Measurements from ENCODE around the gene NFATC2.

Gene NFATC2

GRCh38 chr20:51400051-51400926 is 142.2 kb downstream of the NFATC2 start:
- no peaks in the 10 kb centered on the region for H3K27me3 ChIP-seq (ENCODE audit: insufficient read depth, insufficient read length)
- no peak for DNase-seq (ENCODE audit: low read depth, low spot score)
- no peaks in the 10 kb centered on the region for H3K9me3 ChIP-seq (ENCODE audit: insufficient read depth, low read length)
- no peaks in the 10 kb centered on the region for H3K36me3 ChIP-seq (ENCODE audit: insufficient read depth, insufficient read length, low read length)
- H3K9ac ChIP-seq (ENCODE audit: insufficient read length, low read depth): no peak overlapping the region
- H3K4me3 ChIP-seq (ENCODE audit: insufficient read length, low read depth): no peak overlapping the region
- peaks cover 17% of the 10 kb centered on the region for H3K4me1 ChIP-seq (ENCODE audit: insufficient read depth, insufficient read length)
- no peak for TF ChIP-seq YY1 (IDR thresholded peaks at IDR 0.05; ENCODE audit: insufficient read depth, insufficient read length)
- no peak for TF ChIP-seq SUZ12 (IDR thresholded peaks at IDR 0.05; ENCODE audit: extremely low read depth, insufficient read depth, insufficient read length)
- TF ChIP-seq ZNF274 (IDR thresholded peaks at IDR 0.05; ENCODE audit: low read depth, low read length): no peak

- H3K4me3 ChIP-seq (ENCODE audit: insufficient read length, low read depth): no peak overlapping the region
- no peaks in the 10 kb centered on the region for H3K9me3 ChIP-seq (ENCODE audit: insufficient read depth, low read length)
- peaks cover 17% of the 10 kb centered on the region for H3K4me1 ChIP-seq (ENCODE audit: insufficient read depth, insufficient read length)
- H3K9ac ChIP-seq (ENCODE audit: insufficient read length, low read depth): no peak overlapping the region
- DNase-seq (ENCODE audit: low read depth, low spot score): no peak
- TF ChIP-seq ZNF274 (IDR thresholded peaks at IDR 0.05; ENCODE audit: low read depth, low read length): no peak
- no peak for TF ChIP-seq SUZ12 (IDR thresholded peaks at IDR 0.05; ENCODE audit: extremely low read depth, insufficient read depth, insufficient read length)
- TF ChIP-seq YY1 (IDR thresholded peaks at IDR 0.05; ENCODE audit: insufficient read depth, insufficient read length): no peak
- no peaks in the 10 kb centered on the region for H3K27me3 ChIP-seq (ENCODE audit: insufficient read depth, insufficient read length)
- no peaks in the 10 kb centered on the region for H3K36me3 ChIP-seq (ENCODE audit: insufficient read depth, insufficient read length, low read length)
Measured at GRCh38 chr20:51399006-51399890, 143.3 kb downstream of the NFATC2 start.

GRCh38 chr20:51398552-51398951 is 144.0 kb downstream of the NFATC2 start:
- Histone ChIP-seq H3K36me3 (ENCODE audit: insufficient read depth, insufficient read length, low read length) (no peaks in the 10 kb centered on the region), H3K9ac (ENCODE audit: insufficient read length, low read depth) (no peak overlapping the region), H3K4me3 (ENCODE audit: insufficient read length, low read depth) (no peak overlapping the region), H3K9me3 (ENCODE audit: insufficient read depth, low read length) (no peaks in the 10 kb centered on the region), H3K27me3 (ENCODE audit: insufficient read depth, insufficient read length) (no peaks in the 10 kb centered on the region), H3K4me1 (ENCODE audit: insufficient read depth, insufficient read length) (peaks cover 21% of the 10 kb centered on the region)
- DNase-seq (ENCODE audit: low read depth, low spot score): no peak
- no peak for TF ChIP-seq ZNF274 (IDR thresholded peaks at IDR 0.05; ENCODE audit: low read depth, low read length)

- DNase-seq (ENCODE audit: low read depth, low spot score): no peak
- H3K27me3 ChIP-seq (ENCODE audit: insufficient read depth, insufficient read length): no peaks in the 10 kb centered on the region
- no peak overlapping the region for H3K4me3 ChIP-seq (ENCODE audit: insufficient read length, low read depth)
- TF ChIP-seq ZNF274 (IDR thresholded peaks at IDR 0.05; ENCODE audit: low read depth, low read length) (no peak), SUZ12 (IDR thresholded peaks at IDR 0.05; ENCODE audit: extremely low read depth, insufficient read depth, insufficient read length) (no peak), YY1 (IDR thresholded peaks at IDR 0.05; ENCODE audit: insufficient read depth, insufficient read length) (no peak)
- H3K36me3 ChIP-seq (ENCODE audit: insufficient read depth, insufficient read length, low read length): no peaks in the 10 kb centered on the region
- no peak overlapping the region for H3K9ac ChIP-seq (ENCODE audit: insufficient read length, low read depth)
- peaks cover 21% of the 10 kb centered on the region for H3K4me1 ChIP-seq (ENCODE audit: insufficient read depth, insufficient read length)
- no peaks in the 10 kb centered on the region for H3K9me3 ChIP-seq (ENCODE audit: insufficient read depth, low read length)
Measured at GRCh38 chr20:51398083-51398482, 144.4 kb downstream of the NFATC2 start.

- Histone ChIP-seq H3K36me3 (ENCODE audit: insufficient read depth, insufficient read length, low read length) (no peaks in the 10 kb centered on the region), H3K4me1 (ENCODE audit: insufficient read depth, insufficient read length) (peaks cover 21% of the 10 kb centered on the region), H3K9ac (ENCODE audit: insufficient read length, low read depth) (no peak overlapping the region), H3K27me3 (ENCODE audit: insufficient read depth, insufficient read length) (no peaks in the 10 kb centered on the region), H3K4me3 (ENCODE audit: insufficient read length, low read depth) (no peak overlapping the region), H3K9me3 (ENCODE audit: insufficient read depth, low read length) (no peaks in the 10 kb centered on the region)
- no peak for DNase-seq (ENCODE audit: low read depth, low spot score)
- TF ChIP-seq SUZ12 (IDR thresholded peaks at IDR 0.05; ENCODE audit: extremely low read depth, insufficient read depth, insufficient read length) (no peak), YY1 (IDR thresholded peaks at IDR 0.05; ENCODE audit: insufficient read depth, insufficient read length) (no peak), ZNF274 (IDR thresholded peaks at IDR 0.05; ENCODE audit: low read depth, low read length) (no peak)
Measured at GRCh38 chr20:51397137-51397536, 145.4 kb downstream of the NFATC2 start.

- no peaks in the 10 kb centered on the region for H3K36me3 ChIP-seq (ENCODE audit: insufficient read depth, insufficient read length, low read length)
Measured at GRCh38 chr20:51396365-51396909, 146.1 kb downstream of the NFATC2 start.

GRCh38 chr20:51394706-51395105 is 147.8 kb downstream of the NFATC2 start:
- Histone ChIP-seq H3K4me1 (ENCODE audit: insufficient read depth, insufficient read length) (peaks cover 16% of the 10 kb centered on the region), H3K9me3 (ENCODE audit: insufficient read depth, low read length) (no peaks in the 10 kb centered on the region), H3K4me3 (ENCODE audit: insufficient read length, low read depth) (no peak overlapping the region), H3K36me3 (ENCODE audit: insufficient read depth, insufficient read length, low read length) (peaks cover 4% of the 10 kb centered on the region), H3K27me3 (ENCODE audit: insufficient read depth, insufficient read length) (no peaks in the 10 kb centered on the region), H3K9ac (ENCODE audit: insufficient read length, low read depth) (no peak overlapping the region)
- TF ChIP-seq YY1 (IDR thresholded peaks at IDR 0.05; ENCODE audit: insufficient read depth, insufficient read length) (no peak), ZNF274 (IDR thresholded peaks at IDR 0.05; ENCODE audit: low read depth, low read length) (no peak), SUZ12 (IDR thresholded peaks at IDR 0.05; ENCODE audit: extremely low read depth, insufficient read depth, insufficient read length) (no peak)
- no peak for DNase-seq (ENCODE audit: low read depth, low spot score)

More at GRCh38 chr20:51396365-51396909, 146.1 kb downstream of the NFATC2 start:
- Histone ChIP-seq H3K27me3 (ENCODE audit: insufficient read depth, insufficient read length) (no peaks in the 10 kb centered on the region), H3K4me3 (ENCODE audit: insufficient read length, low read depth) (no peak overlapping the region), H3K9me3 (ENCODE audit: insufficient read depth, low read length) (no peaks in the 10 kb centered on the region), H3K9ac (ENCODE audit: insufficient read length, low read depth) (no peak overlapping the region), H3K4me1 (ENCODE audit: insufficient read depth, insufficient read length) (peaks cover 18% of the 10 kb centered on the region)
- no peak for TF ChIP-seq YY1 (IDR thresholded peaks at IDR 0.05; ENCODE audit: insufficient read depth, insufficient read length)
- no peak for TF ChIP-seq ZNF274 (IDR thresholded peaks at IDR 0.05; ENCODE audit: low read depth, low read length)
- no peak for TF ChIP-seq SUZ12 (IDR thresholded peaks at IDR 0.05; ENCODE audit: extremely low read depth, insufficient read depth, insufficient read length)
- DNase-seq (ENCODE audit: low read depth, low spot score): no peak

All from NT2/D1 (cell line).